Caco-2 (cell line): Measurements from ENCODE around the gene SIRPB1. TPM values are rescaled to one million over a fixed set of nuclear protein-coding genes. Genes with fewer than 3 reads are reported as not detected.

Source experiments
- BruUV-seq: library from RNA; stranded (reverse); fragments of 400-500 nt; replicated peaks from 2 replicates; lab custom pipeline; 2021; lab: Mats Ljungman, UMichigan
- CTCF ChIA-PET: fragments of 300-600 bp; sonication (Branson Sonifier 250); formaldehyde crosslinking; loops from one replicate; lab custom pipeline; 2022; ENCODE audit warnings: antibody characterized with exemption; lab: Charles Lee
- POLR2A ChIA-PET: fragments of 300-600 bp; sonication (Branson Sonifier 250); formaldehyde crosslinking; loops from one replicate; lab custom pipeline; 2022; ENCODE audit warnings: antibody characterized with exemption; lab: Charles Lee
- DNase-seq, 2 experiments: peaks; one replicate each; pipeline versions ENCODE4 v3.0.0 to v3.0.0-alpha.2; 2020 to 2022
- H3K27me3 ChIP-seq: replicated peaks from 2 replicates; pipeline ENCODE4 v1.6.0; 2011; ENCODE audit warnings: low read length; ENCODE audit not compliant: control insufficient read depth, insufficient read depth
- H3K36me3 ChIP-seq: 2 replicates; pipeline ENCODE4 v1.5.1; 2011; ENCODE audit warnings: low read length; ENCODE audit not compliant: control insufficient read depth, insufficient read depth
- H3K4me1 ChIP-seq: fragments of 250-450 bp; sonication (Bioruptor Pico); 2 replicates; pipeline ENCODE4 v1.5.1; 2020; ENCODE audit warnings: mild to moderate bottlenecking
- H3K4me3 ChIP-seq: 2 replicates; pipeline ENCODE4 v1.5.1; 2011; ENCODE audit warnings: low read depth, mild to moderate bottlenecking, control low read depth, low read length
- H3K9me3 ChIP-seq: fragments of 250-450 bp; sonication (Bioruptor Pico); 2 replicates; pipeline ENCODE4 v1.5.1; 2020; ENCODE audit warnings: mild to moderate bottlenecking, moderate library complexity
- H3K27ac Mint-ChIP-seq: one replicate; pipeline ENCODE4 v1.8.0; 2022; ENCODE audit warnings: mixed read lengths; ENCODE audit not compliant: unreplicated experiment
- H3K27me3 Mint-ChIP-seq: one replicate; pipeline ENCODE4 v1.8.0; 2022; ENCODE audit warnings: mixed read lengths; ENCODE audit not compliant: insufficient read depth, unreplicated experiment
- H3K36me3 Mint-ChIP-seq: one replicate; pipeline ENCODE4 v1.8.0; 2022; ENCODE audit warnings: mild to moderate bottlenecking, mixed read lengths; ENCODE audit not compliant: insufficient read depth, unreplicated experiment
- H3K4me1 Mint-ChIP-seq: one replicate; pipeline ENCODE4 v1.8.0; 2022; ENCODE audit warnings: low read depth, mixed read lengths; ENCODE audit not compliant: unreplicated experiment
- H3K4me3 Mint-ChIP-seq: one replicate; pipeline ENCODE4 v1.8.0; 2022; ENCODE audit warnings: mild to moderate bottlenecking, moderate library complexity, mixed read lengths; ENCODE audit not compliant: unreplicated experiment
- H3K9me3 Mint-ChIP-seq: one replicate; pipeline ENCODE4 v1.8.0; 2022; ENCODE audit warnings: mixed read lengths; ENCODE audit not compliant: unreplicated experiment
- intact Hi-C: fragments of 100-400 bp; cut with micrococcal nuclease; formaldehyde crosslinking; loops from one replicate; pipeline ENCODE4 v1.10.0; 2022; ENCODE audit not compliant: unreplicated experiment
- total RNA-seq: library from RNA; stranded (reverse); gene quantifications from 2 replicates; pipeline ENCODE4 v1.2.3, GENCODE V29; 2022
- TF ChIP-seq, protein P1 (sequence below), 2 experiments: fragments of 200-600 bp in 1 of 2; IDR thresholded peaks; 1 replicate in 1 of 2; 2 replicates in 1 of 2; pipeline versions ENCODE4 v1.5.1 to v1.8.0; 2011 to 2022; ENCODE audit warnings: antibody characterized with exemption in 1 of 2, control low read depth in 1 of 2, inconsistent platforms in 1 of 2, low read depth in 1 of 2, low read length in 1 of 2, mild to moderate bottlenecking in 1 of 2, moderate library complexity in 1 of 2; ENCODE audit not compliant: insufficient read depth in 1 of 2, severe bottlenecking in 1 of 2, unreplicated experiment in 1 of 2

SIRPB1 gene
- total RNA-seq, 1 experiment from 2014 or later: not detected

DNA sequence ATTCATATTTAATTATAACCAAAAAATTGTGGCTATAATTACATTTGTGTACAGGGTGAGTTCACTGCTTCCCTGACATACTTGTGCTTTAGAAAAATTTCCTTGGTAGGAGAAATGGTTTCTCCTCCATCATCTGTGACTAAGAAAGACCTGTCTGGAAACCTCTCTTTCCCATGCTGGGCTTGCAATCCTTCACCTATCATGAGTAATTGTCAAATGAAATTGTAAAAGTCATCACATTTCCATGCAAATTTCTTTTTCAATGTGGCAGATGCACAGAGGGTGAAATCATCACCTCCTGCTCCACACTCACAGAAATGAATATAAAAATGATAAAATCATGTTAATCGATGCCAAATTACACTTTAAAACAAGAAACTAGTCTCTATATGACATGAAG lies 1.5 kb upstream of the SIRPB1 start:
- ChIA-PET CTCF (no interaction called here), POLR2A (no interaction called here)
- no peak overlapping the region for H3K27ac Mint-ChIP-seq
- TF ChIP-seq, protein P1, sequence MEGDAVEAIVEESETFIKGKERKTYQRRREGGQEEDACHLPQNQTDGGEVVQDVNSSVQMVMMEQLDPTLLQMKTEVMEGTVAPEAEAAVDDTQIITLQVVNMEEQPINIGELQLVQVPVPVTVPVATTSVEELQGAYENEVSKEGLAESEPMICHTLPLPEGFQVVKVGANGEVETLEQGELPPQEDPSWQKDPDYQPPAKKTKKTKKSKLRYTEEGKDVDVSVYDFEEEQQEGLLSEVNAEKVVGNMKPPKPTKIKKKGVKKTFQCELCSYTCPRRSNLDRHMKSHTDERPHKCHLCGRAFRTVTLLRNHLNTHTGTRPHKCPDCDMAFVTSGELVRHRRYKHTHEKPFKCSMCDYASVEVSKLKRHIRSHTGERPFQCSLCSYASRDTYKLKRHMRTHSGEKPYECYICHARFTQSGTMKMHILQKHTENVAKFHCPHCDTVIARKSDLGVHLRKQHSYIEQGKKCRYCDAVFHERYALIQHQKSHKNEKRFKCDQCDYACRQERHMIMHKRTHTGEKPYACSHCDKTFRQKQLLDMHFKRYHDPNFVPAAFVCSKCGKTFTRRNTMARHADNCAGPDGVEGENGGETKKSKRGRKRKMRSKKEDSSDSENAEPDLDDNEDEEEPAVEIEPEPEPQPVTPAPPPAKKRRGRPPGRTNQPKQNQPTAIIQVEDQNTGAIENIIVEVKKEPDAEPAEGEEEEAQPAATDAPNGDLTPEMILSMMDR (IDR thresholded peaks at IDR 0.05; ENCODE audit: insufficient read depth in 1 of 2, low read depth in 1 of 2, low read length in 1 of 2, severe bottlenecking in 1 of 2, unreplicated experiment in 1 of 2): no peak
- H3K27me3 ChIP-seq: no peaks in the 10 kb centered on the region
- intact Hi-C loops: no loop called here
- H3K4me1 Mint-ChIP-seq: no peaks in the 10 kb centered on the region
- no peak overlapping the region for H3K4me3 ChIP-seq
- peaks cover 4% of the 10 kb centered on the region for H3K27me3 Mint-ChIP-seq
- no peaks in the 10 kb centered on the region; the same call in 1 of the 2 replicates for H3K9me3 ChIP-seq
- H3K9me3 Mint-ChIP-seq: no peaks in the 10 kb centered on the region
- DNase-seq: no peak
- no peaks in the 10 kb centered on the region for H3K4me1 ChIP-seq
- H3K36me3 ChIP-seq: no peaks in the 10 kb centered on the region
- no peak overlapping the region for H3K4me3 Mint-ChIP-seq
- no peaks in the 10 kb centered on the region for H3K36me3 Mint-ChIP-seq
- no TSS peak for BruUV-seq

DNA sequence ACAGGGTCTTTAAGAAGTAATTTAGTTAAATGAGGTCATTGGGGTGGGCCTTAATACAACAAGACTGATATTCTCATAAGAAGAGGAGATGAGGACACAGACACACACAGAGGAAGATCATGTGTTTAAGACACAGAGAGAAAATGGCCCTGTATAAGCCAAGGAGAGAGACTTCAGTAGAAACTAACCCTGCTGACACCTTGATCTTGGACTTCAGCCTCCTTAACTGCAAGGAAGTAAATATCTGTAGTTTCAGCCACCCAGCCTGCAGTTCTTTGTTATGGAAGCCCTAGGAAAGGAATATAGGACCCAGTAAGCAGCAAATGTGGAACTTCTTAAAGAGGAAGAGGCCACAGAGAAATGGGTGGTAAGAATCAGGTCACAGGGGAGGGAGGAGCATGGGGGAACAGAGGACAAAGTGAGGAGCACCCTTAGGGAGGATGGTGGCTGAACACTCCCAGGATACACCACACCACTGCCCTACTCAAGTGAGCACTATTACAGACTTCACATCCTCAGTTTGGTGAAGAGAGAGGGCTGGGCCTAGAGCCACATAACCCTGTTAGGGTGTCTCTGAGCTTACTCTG lies 762 bp downstream of the SIRPB1 start:
- H3K4me3 ChIP-seq: no peak overlapping the region
- Mint-ChIP-seq H3K36me3 (no peaks in the 10 kb centered on the region), H3K4me1 (no peaks in the 10 kb centered on the region), H3K27ac (no peak overlapping the region), H3K4me3 (no peak overlapping the region), H3K9me3 (no peaks in the 10 kb centered on the region), H3K27me3 (peaks cover 3% of the 10 kb centered on the region)
- no peaks in the 10 kb centered on the region for H3K27me3 ChIP-seq
- intact Hi-C loops: no loop called here
- CTCF ChIA-PET: no interaction called here
- no peak for DNase-seq
- BruUV-seq: no TSS peak
- H3K36me3 ChIP-seq: no peaks in the 10 kb centered on the region
- TF ChIP-seq, protein P1 (IDR thresholded peaks at IDR 0.05; ENCODE audit: insufficient read depth in 1 of 2, low read depth in 1 of 2, low read length in 1 of 2, severe bottlenecking in 1 of 2, unreplicated experiment in 1 of 2): no peak
- no peaks in the 10 kb centered on the region for H3K4me1 ChIP-seq
- POLR2A ChIA-PET: no interaction called here
- no peaks in the 10 kb centered on the region; the same call in 1 of the 2 replicates for H3K9me3 ChIP-seq

DNA sequence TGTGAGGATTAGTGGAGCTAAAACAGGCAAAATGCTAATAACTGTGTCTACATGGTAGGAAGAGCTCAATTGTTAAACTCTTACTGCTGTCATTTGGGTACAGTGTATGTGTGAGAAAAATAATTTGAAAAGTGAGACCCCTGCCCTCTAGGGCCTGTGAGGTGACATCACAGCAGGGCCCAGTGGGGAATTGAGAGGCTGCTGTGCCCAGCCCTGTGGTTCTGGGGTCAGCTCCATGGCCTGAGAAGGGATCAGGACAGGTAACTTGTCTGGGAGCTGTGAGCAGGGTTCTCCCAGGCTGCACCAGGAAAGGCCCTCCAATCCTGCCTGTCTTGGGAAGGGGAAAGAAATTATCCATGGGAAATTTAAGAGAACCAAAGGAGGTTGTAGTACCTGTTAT lies 1.3 kb downstream of the SIRPB1 start:
- Histone ChIP-seq H3K27me3 (no peaks in the 10 kb centered on the region), H3K36me3 (no peaks in the 10 kb centered on the region), H3K4me3 (no peak overlapping the region), H3K4me1 (no peaks in the 10 kb centered on the region), H3K9me3 (no peaks in the 10 kb centered on the region; the same call in 1 of the 2 replicates)
- TF ChIP-seq, protein P1 (IDR thresholded peaks at IDR 0.05; ENCODE audit: insufficient read depth in 1 of 2, low read depth in 1 of 2, low read length in 1 of 2, severe bottlenecking in 1 of 2, unreplicated experiment in 1 of 2): no peak
- CTCF ChIA-PET: no interaction called here
- POLR2A ChIA-PET: no interaction called here
- Mint-ChIP-seq H3K27ac (no peak overlapping the region), H3K27me3 (peaks cover 6% of the 10 kb centered on the region), H3K9me3 (no peaks in the 10 kb centered on the region), H3K36me3 (no peaks in the 10 kb centered on the region), H3K4me3 (no peak overlapping the region), H3K4me1 (no peaks in the 10 kb centered on the region)
- intact Hi-C loops: no loop called here
- no peak for DNase-seq
- no TSS peak for BruUV-seq
